HG03521 (cell line): ENCODE results near the gene CETN1.

Source experiments
- ATAC-seq: cut with Tn5 transposase; IDR thresholded peaks from one replicate; pipeline ENCODE4 v1.9.1; 2021; ENCODE audit warnings: mild to moderate bottlenecking, moderate library complexity; ENCODE audit not compliant: unreplicated experiment

Gene CETN1

GRCh38 chr18:580154-580553, at the start of gene CETN1:
Gene CETN1, plus strand, starts transcription at chr18:580380. Its CDS starts 29 bp downstream, at chr18:580409.
- no peak for ATAC-seq

- no peak for ATAC-seq
Measured at GRCh38 chr18:532018-532417, 48.2 kb upstream of the CETN1 start.

GRCh38 chr18:532632-533031, 47.5 kb upstream of the CETN1 start:
- ATAC-seq, result no peak

GRCh38 chr18:533995-534601, 46.1 kb upstream of the CETN1 start:
- no peak for ATAC-seq

- no peak for ATAC-seq
Measured at GRCh38 chr18:543447-544078, 36.6 kb upstream of the CETN1 start.

GRCh38 chr18:549967-550366, 30.2 kb upstream of the CETN1 start:
- no peak for ATAC-seq

GRCh38 chr18:551404-552061, 28.6 kb upstream of the CETN1 start:
- peak; percentile 95 for ATAC-seq

- no peak for ATAC-seq
Measured at GRCh38 chr18:555705-556457, 24.3 kb upstream of the CETN1 start.

GRCh38 chr18:564708-565561, 15.2 kb upstream of the CETN1 start:
- ATAC-seq, result no peak

- ATAC-seq, result no peak
Measured at GRCh38 chr18:565562-566061, 14.6 kb upstream of the CETN1 start.

- no peak for ATAC-seq
Measured at GRCh38 chr18:567122-567521, 13.1 kb upstream of the CETN1 start.

GRCh38 chr18:568731-569130, 11.4 kb upstream of the CETN1 start:
- ATAC-seq, result no peak

GRCh38 chr18:570256-570655, 9.9 kb upstream of the CETN1 start:
- ATAC-seq, result no peak

- ATAC-seq, result no peak
Measured at GRCh38 chr18:570697-571096, 9.5 kb upstream of the CETN1 start.

GRCh38 chr18:572091-572830, 7.9 kb upstream of the CETN1 start:
- ATAC-seq, result no peak

GRCh38 chr18:572831-573289, 7.3 kb upstream of the CETN1 start:
- ATAC-seq, result no peak

GRCh38 chr18:573385-573784, 6.8 kb upstream of the CETN1 start:
- ATAC-seq, result no peak

GRCh38 chr18:574149-574860, 5.9 kb upstream of the CETN1 start:
- ATAC-seq, result no peak
